GM21619 (cell line): ENCODE results near the gene DNM2.
"Not testable (repeated sequence)": the region's sequence is repeated elsewhere in the genome, so short reads cannot be mapped to it uniquely, and the experiment has no call there.

Source experiments
- ATAC-seq: cut with Tn5 transposase; IDR thresholded peaks from one replicate; pipeline ENCODE4 v1.9.1; 2021; ENCODE audit not compliant: unreplicated experiment

Gene DNM2

DNA sequence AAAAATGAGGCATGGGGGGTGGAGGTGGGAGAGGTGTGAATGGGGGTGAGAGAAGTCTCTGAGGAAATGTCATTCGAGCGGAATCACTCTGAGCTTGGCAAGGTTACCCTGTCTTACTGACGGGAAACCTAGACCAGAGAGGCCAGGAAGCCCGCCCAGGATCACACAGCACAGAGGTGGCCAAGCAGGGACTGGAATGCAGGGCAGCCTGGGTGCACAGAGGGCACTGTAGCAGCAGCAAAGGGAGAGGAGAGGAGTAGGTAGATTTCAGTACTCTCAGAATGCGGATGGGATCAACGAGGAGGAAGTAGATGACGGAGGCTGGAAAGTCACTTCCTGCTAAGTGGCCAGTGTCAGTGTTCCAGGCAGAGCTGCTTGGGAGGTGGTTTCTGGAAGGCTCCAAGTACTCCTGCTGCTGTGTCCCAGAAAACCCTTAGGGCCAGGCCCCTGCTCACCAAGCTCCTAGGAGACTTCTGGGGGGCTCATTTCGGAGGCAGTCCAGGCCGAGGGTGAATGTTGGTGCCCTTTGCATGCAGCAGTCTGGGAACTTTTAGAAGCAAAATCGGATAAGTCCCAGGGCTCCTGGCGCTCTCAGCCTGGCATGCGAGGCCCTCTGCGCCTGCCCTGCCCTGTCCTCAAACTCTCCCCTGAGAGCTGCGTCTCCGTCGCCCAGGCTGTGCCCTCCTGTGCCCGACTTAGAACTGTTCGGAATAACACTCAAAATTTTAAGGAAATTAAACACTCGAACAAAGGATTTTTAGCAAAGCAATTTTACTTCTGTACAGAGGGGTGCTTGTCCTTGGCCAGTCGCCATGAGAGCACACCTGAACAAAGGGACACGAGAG, 33.5 kb downstream of the DNM2 start:
- ATAC-seq = no peak

- no peak for ATAC-seq
These were observed 34.5 kb downstream of the DNM2 start for GRCh38 chr19:10752237-10752912.

DNA sequence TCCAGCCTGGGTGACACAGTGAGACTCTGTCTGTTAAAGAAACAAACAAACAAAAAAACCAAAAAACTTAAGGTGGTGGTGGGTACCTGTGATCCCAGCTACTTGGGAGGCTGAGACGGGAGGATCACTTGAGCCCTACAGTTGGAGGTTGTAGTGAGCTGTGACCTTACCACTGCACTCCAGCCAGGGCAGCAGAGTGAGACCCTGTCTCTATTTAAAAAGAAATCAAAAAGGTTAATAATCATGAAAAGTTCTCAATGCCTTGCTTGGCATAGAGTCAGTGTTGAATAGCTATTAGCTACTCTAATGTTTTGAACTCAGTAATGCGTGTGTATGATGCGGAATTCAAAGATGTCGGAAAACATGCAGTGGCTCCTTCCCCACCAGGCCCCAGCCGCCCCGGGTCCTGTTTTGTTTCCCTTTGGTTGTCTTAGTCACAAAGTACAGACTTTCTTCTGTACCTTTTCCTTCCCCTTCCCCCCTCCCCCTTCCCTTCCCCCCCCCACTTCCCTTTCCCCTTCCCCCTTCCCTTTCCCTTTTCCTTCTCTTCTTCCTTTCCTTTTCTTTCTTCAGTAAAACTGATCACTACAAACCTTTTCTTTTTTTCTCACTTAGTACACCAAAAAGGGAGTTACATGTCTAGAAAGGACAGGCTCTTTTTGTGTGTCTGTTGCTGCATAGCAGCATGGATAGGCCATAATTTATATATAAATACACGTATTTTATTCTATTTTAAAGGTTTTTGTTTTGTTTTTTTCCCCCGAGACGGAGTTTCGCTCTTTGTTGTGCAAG, 35.2 kb downstream of the DNM2 start:
- ATAC-seq = no peak

- no peak for ATAC-seq
These were observed 38.5 kb downstream of the DNM2 start for GRCh38 chr19:10756371-10756770.

- no peak for ATAC-seq
These were observed 38.9 kb downstream of the DNM2 start for GRCh38 chr19:10756791-10757190.

DNA sequence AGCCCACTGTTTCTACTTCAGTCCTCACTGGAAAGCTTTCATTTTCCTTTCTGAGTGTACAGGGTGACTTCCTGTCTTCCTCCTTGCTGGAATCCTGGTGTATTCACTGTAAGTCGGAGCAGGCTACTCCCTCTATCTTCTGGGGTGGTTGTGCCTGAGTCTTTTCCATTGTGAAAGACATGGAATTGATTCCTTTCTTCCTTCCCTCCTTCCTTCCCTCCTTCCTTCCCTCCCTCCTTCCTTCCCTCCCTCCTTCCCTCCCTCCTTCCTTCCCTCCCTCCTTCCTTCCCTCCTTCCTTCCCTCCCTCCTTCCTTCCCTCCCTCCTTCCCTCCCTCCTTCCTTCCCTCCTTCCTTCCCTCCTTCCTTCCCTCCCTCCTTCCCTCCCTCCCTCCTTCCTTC, 40.2 kb downstream of the DNM2 start:
- not testable (repeated sequence) for ATAC-seq

- ATAC-seq = no peak
These were observed 41.1 kb downstream of the DNM2 start for GRCh38 chr19:10758978-10759377.

DNA sequence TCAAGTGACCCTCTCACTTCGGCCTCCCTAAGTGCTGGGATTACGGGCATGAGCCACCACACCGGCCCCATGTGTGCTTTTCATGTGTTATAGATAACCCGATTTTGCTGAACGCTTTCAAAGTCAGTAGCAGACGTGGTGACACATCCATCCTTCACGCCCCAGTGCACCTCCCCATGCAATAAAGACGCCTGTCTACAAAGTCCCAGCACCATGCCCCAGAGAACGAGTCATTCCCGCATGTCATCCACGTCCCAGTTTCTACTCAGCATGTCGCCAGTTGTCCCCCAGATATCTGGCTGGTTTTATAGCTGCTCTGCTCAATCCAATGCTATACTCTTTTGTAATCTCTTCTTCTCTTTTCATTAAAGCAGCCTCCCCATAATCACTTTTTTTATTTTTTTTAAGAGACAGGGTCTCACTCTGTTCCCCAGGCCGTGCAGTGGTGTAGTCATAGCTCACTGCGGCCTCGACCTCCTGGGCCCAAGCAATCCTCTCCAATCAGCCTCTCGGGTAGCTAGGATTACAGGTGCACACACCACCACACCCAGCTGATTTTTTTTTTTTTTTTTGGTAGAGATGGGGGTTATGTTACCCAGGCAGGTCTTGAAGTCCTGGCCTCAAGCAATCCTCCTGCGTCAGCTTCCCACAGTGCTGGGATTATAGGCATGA, 42.5 kb downstream of the DNM2 start:
- no peak for ATAC-seq

- ATAC-seq = no peak
These were observed 43.8 kb downstream of the DNM2 start for GRCh38 chr19:10761443-10762250.

DNA sequence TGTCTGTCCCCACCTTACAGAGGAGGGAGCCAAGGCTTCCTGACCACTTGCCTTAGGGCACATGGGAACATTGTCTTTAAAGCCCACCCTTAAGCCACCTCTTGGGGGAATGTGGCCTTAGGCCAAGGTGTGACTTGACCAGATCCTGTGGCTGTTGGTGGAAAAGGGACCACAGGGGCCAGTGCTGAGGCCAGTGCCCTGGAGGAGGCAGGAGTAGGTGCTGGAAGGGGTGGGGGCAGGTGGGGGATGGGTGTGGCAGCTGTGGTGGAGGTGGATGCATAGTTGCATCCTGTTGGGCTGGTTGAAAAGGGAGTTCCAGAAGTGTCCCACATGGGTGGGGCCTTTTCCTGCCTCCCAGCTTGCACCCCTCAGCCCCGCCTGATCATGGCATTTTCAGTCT, 44.8 kb downstream of the DNM2 start:
- no peak for ATAC-seq

DNA sequence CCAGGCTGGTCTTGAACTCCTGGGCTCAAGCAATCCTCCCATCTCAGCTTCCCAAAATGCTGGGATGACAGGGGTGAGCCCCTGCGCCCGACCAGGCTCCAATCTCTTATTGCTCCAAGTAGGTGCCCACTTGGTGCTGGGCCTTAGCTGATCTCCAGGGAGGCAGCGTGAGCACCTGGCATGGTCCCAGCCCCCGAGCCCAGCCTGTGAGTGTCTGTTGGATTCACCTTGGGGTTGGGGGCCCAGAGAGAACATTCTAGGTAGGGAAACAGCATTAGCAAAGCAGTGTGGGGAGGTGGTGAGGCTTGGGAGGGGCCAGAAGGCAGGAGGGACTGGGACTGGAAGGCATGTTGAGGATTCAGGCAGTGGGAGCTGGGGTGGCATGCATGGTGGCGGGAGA, 45.5 kb downstream of the DNM2 start:
- no peak for ATAC-seq

GRCh38 chr19:10763828-10764339, 46.0 kb downstream of the DNM2 start:
- no peak for ATAC-seq

DNA sequence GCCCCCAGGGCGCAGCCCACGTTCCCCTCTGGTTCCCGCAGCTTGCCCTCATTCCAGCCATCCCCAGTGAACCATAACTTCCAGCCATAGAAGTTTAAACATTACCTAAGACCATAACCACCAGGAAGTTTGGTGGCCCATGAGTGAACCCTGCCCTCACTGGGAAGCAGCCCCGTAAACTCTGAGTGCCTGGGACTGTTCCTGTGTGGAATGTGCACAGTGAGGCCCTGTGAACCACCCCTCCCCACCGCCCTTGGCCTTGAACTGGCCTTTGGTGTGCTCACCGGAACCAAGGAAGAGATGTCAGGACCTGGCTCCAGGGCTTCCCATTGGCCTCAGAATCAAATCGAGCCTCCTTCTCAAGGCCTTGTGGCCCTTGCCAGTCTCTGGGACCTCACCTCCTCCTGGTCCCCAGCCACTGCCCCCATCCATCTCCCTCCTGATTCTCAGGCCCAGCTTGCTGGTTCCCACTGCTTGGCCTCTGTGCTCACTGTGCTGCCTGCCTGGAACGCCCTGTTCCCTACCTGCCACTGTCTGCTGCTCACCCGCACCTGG, 46.5 kb downstream of the DNM2 start:
- no peak for ATAC-seq

GRCh38 chr19:10766049-10766623, 48.3 kb downstream of the DNM2 start:
- no peak for ATAC-seq

- no peak for ATAC-seq
These were observed 48.9 kb downstream of the DNM2 start for GRCh38 chr19:10766671-10767201.

GRCh38 chr19:10767726-10768125, 49.8 kb downstream of the DNM2 start:
- ATAC-seq = no peak

- no peak for ATAC-seq
These were observed 50.5 kb downstream of the DNM2 start for GRCh38 chr19:10768369-10768768.

GRCh38 chr19:10768936-10769335, 51.1 kb downstream of the DNM2 start:
- no peak for ATAC-seq
